SK-N-SH (cell line): Measurements from ENCODE around the gene TRHDE. TPM values are rescaled to one million over a fixed set of nuclear protein-coding genes. Genes with fewer than 3 reads are reported as not detected.

Source experiments
- CTCF ChIA-PET: fragments of 300-600, 350-600 bp; formaldehyde crosslinking; extraction: SDS; loops from one replicate; lab custom pipeline; 2021; lab: Yijun Ruan, JAX
- POLR2A ChIA-PET: fragments of 350-600 bp; sonication (Branson Sonifier 250); formaldehyde crosslinking; extraction: SDS; loops from one replicate; lab custom pipeline; 2020; ENCODE audit warnings: antibody characterized with exemption, inconsistent platforms; lab: Yijun Ruan, JAX
- DNase-seq: peaks from one replicate; pipeline ENCODE4 v3.0.0; 2012
- H2AFZ ChIP-seq: fragments of 200-600 bp; sonication (generic); 2 replicates; pipeline ENCODE4 v1.8.1; 2016; ENCODE audit warnings: antibody characterized with exemption, mild to moderate bottlenecking, low read depth
- H3F3A ChIP-seq: fragments of 200-600 bp; sonication (generic); replicated peaks from 2 replicates; pipeline ENCODE3; 2016; ENCODE audit warnings: antibody characterized with exemption, mild to moderate bottlenecking; ENCODE audit not compliant: insufficient read depth
- H3K27ac ChIP-seq, 2 experiments: fragments of 200-500 bp in 1 of 2; fragments of 200-600 bp in 1 of 2; sonication (Bioruptor generic) in 1 of 2; sonication (generic), shearing (Covaris generic) in 1 of 2; 2 replicates each; pipeline versions ENCODE4 v1.5.1 to v1.6.1; 2014 to 2016; ENCODE audit warnings: low read depth in 2 of 2, inconsistent platforms in 1 of 2, low read length in 1 of 2, mild to moderate bottlenecking in 1 of 2, mixed read lengths in 1 of 2
- H3K27me3 ChIP-seq: fragments of 200-600 bp; sonication (generic), shearing (Covaris generic); 2 replicates; pipeline ENCODE4 v1.6.1; 2016; ENCODE audit warnings: mixed run types; ENCODE audit not compliant: insufficient read depth
- H3K36me3 ChIP-seq, 2 experiments: fragments of 200-500 bp in 1 of 2; fragments of 200-600 bp in 1 of 2; sonication (Bioruptor generic) in 1 of 2; sonication (generic) in 1 of 2; replicated peaks in 1 of 2; 2 replicates each; pipeline versions ENCODE3 to v1.5.1; 2014 to 2016; ENCODE audit warnings: low read length in 1 of 2, mild to moderate bottlenecking in 1 of 2; ENCODE audit not compliant: insufficient read depth in 2 of 2, control insufficient read depth in 1 of 2
- H3K4me1 ChIP-seq, 2 experiments: fragments of 200-500 bp in 1 of 2; fragments of 200-600 bp in 1 of 2; sonication (Bioruptor generic) in 1 of 2; sonication (generic), shearing (Covaris generic) in 1 of 2; 2 replicates each; pipeline versions ENCODE4 v1.5.1 to v1.6.1; 2014 to 2016; ENCODE audit warnings: low read depth in 1 of 2, low read length in 1 of 2, mixed run types in 1 of 2; ENCODE audit not compliant: insufficient read depth in 2 of 2, control insufficient read depth in 1 of 2
- H3K4me2 ChIP-seq: fragments of 200-600 bp; sonication (generic), shearing (Covaris generic); 2 replicates; pipeline ENCODE4 v1.6.1; 2017; ENCODE audit warnings: mixed run types
- H3K4me3 ChIP-seq, 2 experiments: fragments of 200-500 bp in 1 of 2; fragments of 200-600 bp in 1 of 2; sonication (Bioruptor generic) in 1 of 2; sonication (generic), shearing (Covaris generic) in 1 of 2; 2 replicates each; pipeline versions ENCODE4 v1.5.1 to v1.8.1; 2014 to 2016; ENCODE audit warnings: low read depth in 2 of 2, inconsistent platforms in 1 of 2, low read length in 1 of 2, mild to moderate bottlenecking in 1 of 2, mixed read lengths in 1 of 2, moderate library complexity in 1 of 2
- H3K79me2 ChIP-seq: fragments of 200-600 bp; sonication (generic); 2 replicates; pipeline ENCODE4 v1.8.1; 2017; ENCODE audit warnings: mild to moderate bottlenecking; ENCODE audit not compliant: insufficient read depth
- H3K9ac ChIP-seq: fragments of 200-600 bp; sonication (generic); 2 replicates; pipeline ENCODE4 v1.6.1; 2017; ENCODE audit warnings: mixed run types
- H3K9me2 ChIP-seq: fragments of 200-600 bp; sonication (generic); 2 replicates; pipeline ENCODE4 v1.6.1; 2017; ENCODE audit warnings: mixed run types
- H3K9me3 ChIP-seq: fragments of 200-600 bp; sonication (generic); 2 replicates; pipeline ENCODE4 v1.6.1; 2017; ENCODE audit warnings: mixed run types, mild to moderate bottlenecking, moderate library complexity
- H4K20me1 ChIP-seq: fragments of 200-600 bp; sonication (generic); 2 replicates; pipeline ENCODE4 v1.6.1; 2017; ENCODE audit warnings: mild to moderate bottlenecking, mixed run types; ENCODE audit not compliant: insufficient read depth
- CHD2 ChIP-seq: fragments of 150-350 bp; IDR thresholded peaks from 2 replicates; pipeline ENCODE4 v1.6.1; 2018; ENCODE audit warnings: low read length; ENCODE audit not compliant: partially characterized antibody
- CTCF ChIP-seq: fragments of 200-600 bp; sonication (generic); IDR thresholded peaks from 2 replicates; pipeline ENCODE4 v1.6.1; 2017; ENCODE audit warnings: antibody characterized with exemption, mild to moderate bottlenecking, moderate library complexity
- ELF1 ChIP-seq: IDR thresholded peaks from 2 replicates; pipeline ENCODE4 v1.4.0; 2012
- EP300 ChIP-seq, 2 experiments: IDR thresholded peaks; 2 replicates each; pipeline versions ENCODE4 v1.4.0 to v1.6.1; 2012; ENCODE audit warnings: borderline replicate concordance in 1 of 2, low read depth in 1 of 2, low read length in 1 of 2
- EZH2phosphoT487 ChIP-seq: fragments of 200-600 bp; sonication (generic); IDR thresholded peaks from 2 replicates; pipeline ENCODE4 v1.6.1; 2017; ENCODE audit warnings: low read depth, mixed run types, mild to moderate bottlenecking, antibody characterized with exemption, moderate library complexity, borderline replicate concordance
- FOXM1 ChIP-seq: IDR thresholded peaks from 2 replicates; pipeline ENCODE4 v1.4.0; 2012; ENCODE audit warnings: low read depth, mild to moderate bottlenecking
- JUND ChIP-seq: IDR thresholded peaks from 2 replicates; pipeline ENCODE4 v1.4.0; 2012
- NRF1 ChIP-seq: IDR thresholded peaks from 2 replicates; pipeline ENCODE4 v1.6.1; 2012; ENCODE audit warnings: low read depth, mild to moderate bottlenecking, low read length
- PBX3 ChIP-seq: IDR thresholded peaks from 2 replicates; pipeline ENCODE4; 2012
- REST ChIP-seq: IDR thresholded peaks from 2 replicates; pipeline ENCODE4 v1.6.1; 2012; ENCODE audit warnings: mild to moderate bottlenecking, low read depth, low read length, moderate library complexity
- RFX5 ChIP-seq: IDR thresholded peaks from 2 replicates; pipeline ENCODE4 v1.6.1; 2012; ENCODE audit warnings: mild to moderate bottlenecking, improper control_type of control experiment, low read length
- TCF12 ChIP-seq: IDR thresholded peaks from 2 replicates; pipeline ENCODE4 v1.4.0; 2012
- YY1 ChIP-seq: IDR thresholded peaks from 2 replicates; pipeline ENCODE4 v1.4.0; 2012; ENCODE audit warnings: low read depth, mild to moderate bottlenecking
- ZBTB33 ChIP-seq: IDR thresholded peaks from 2 replicates; pipeline ENCODE4 v1.4.0; 2012; ENCODE audit warnings: low read depth, borderline replicate concordance
- WGBS: methylation state at CpG from one replicate; pipeline ENCODE4 v1.1.6; 2017; ENCODE audit warnings: low lambda C conversion rate; 5-methylcytosine and 5-hydroxymethylcytosine counted together
- polyA plus RNA-seq, 3 experiments: library from polyadenylated mRNA; depleted of rRNA; stranded (reverse); fragments of >200 nt; gene quantifications; 2 replicates each; pipeline ENCODE4 v1.2.3, GENCODE V29; 2012

TRHDE gene
- polyA plus RNA-seq, 1 of the 3 experiments (the other 2 are of a cell fraction) = 0.46 TPM

GRCh38 chr12:72274931-72275330, 2.8 kb downstream of the TRHDE start:
- POLR2A ChIA-PET = no interaction called here
- CTCF ChIA-PET = interaction anchor here (0.8 to 2.5 kb wide), 2 partner anchors 10 to 257 kb away, joined by 3 to 15 read pairs; no protein-coding TSS in a partner anchor
- 0 out of 2 replicates have a peak, but pooled peaks cover 3% of the 10 kb centered on the region for H3K79me2 ChIP-seq
- H3K27me3 ChIP-seq = no peaks in the 10 kb centered on the region
- WGBS = 80% methylated on average over 1 of the region's 1 CpG
- no peaks in the 10 kb centered on the region for H3K36me3 ChIP-seq
- H3K4me3 ChIP-seq = peak overlapping the region in 1 of 2 experiments; percentile 13; a peak in 1 of 4 replicates
- TF ChIP-seq CTCF = no peak
- TF ChIP-seq REST = no peak
- TF ChIP-seq JUND = no peak
- TF ChIP-seq, all 33 proteins: peak for 0
- H3K4me2 ChIP-seq = no peak overlapping the region; the same call in 1 of the 2 replicates
- DNase-seq = no peak
- H4K20me1 ChIP-seq = no peaks in the 10 kb centered on the region
- H3K4me1 ChIP-seq = peaks cover 0 to 6% of the 10 kb centered on the region in 2 experiments; a peak in 1 of 4 replicates
- no peak overlapping the region for H3K9ac ChIP-seq
- no peaks in the 10 kb centered on the region for H3K9me3 ChIP-seq
- no peak overlapping the region for H2AFZ ChIP-seq
- H3K9me2 ChIP-seq = no peaks in the 10 kb centered on the region
- no peaks in the 10 kb centered on the region for H3F3A ChIP-seq
- H3K27ac ChIP-seq = no peak overlapping the region

GRCh38 chr12:72275526-72275925, 3.4 kb downstream of the TRHDE start:
- H3K9ac ChIP-seq = no peak overlapping the region
- H3K27me3 ChIP-seq = no peaks in the 10 kb centered on the region
- H3K4me3 ChIP-seq = no peak overlapping the region
- 0 out of 2 replicates have a peak, but pooled peaks cover 3% of the 10 kb centered on the region for H3K79me2 ChIP-seq
- no peak for DNase-seq
- no peaks in the 10 kb centered on the region for H3K36me3 ChIP-seq
- no peaks in the 10 kb centered on the region for H4K20me1 ChIP-seq
- no peak for TF ChIP-seq EZH2phosphoT487
- no peak for TF ChIP-seq FOXM1
- no peak for TF ChIP-seq ZBTB33
- TF ChIP-seq NRF1 = no peak
- no peak for TF ChIP-seq YY1
- TF ChIP-seq CHD2 = no peak
- TF ChIP-seq PBX3 = no peak
- TF ChIP-seq ELF1 = no peak
- no peak for TF ChIP-seq EP300 (IDR thresholded peaks at IDR 0.05; ENCODE audit: borderline replicate concordance in 1 of 2, low read depth in 1 of 2, low read length in 1 of 2)
- no peak for TF ChIP-seq TCF12
- TF ChIP-seq JUND = no peak
- no peak for TF ChIP-seq CTCF
- TF ChIP-seq RFX5 = no peak
- H3K4me2 ChIP-seq = no peak overlapping the region
- no peak overlapping the region for H3K27ac ChIP-seq
- CTCF ChIA-PET = interaction anchor here (0.8 kb wide), 1 partner anchor 258 kb away, joined by 3 read pairs; no protein-coding TSS in a partner anchor
- no peak overlapping the region for H2AFZ ChIP-seq
- H3K4me1 ChIP-seq = peaks cover 0 to 6% of the 10 kb centered on the region in 2 experiments; a peak in 2 of 4 replicates
- no peaks in the 10 kb centered on the region for H3K9me2 ChIP-seq
- POLR2A ChIA-PET = no interaction called here
- WGBS = 77% methylated on average over 2 of the region's 2 CpGs
- no peaks in the 10 kb centered on the region for H3K9me3 ChIP-seq
- no peaks in the 10 kb centered on the region for H3F3A ChIP-seq
